22Rv1 (cell line): Measurements from ENCODE around the gene HEATR1.

Experiments used
- ZFX ChIP-seq: fragments of 450-650 bp; IDR thresholded peaks from 2 replicates; pipeline ENCODE4 v1.6.1; 2017; ENCODE audit warnings: antibody characterized with exemption, borderline replicate concordance
- TF ChIP-seq, protein P1 (sequence below): fragments of 450-650 bp; IDR thresholded peaks from 2 replicates; pipeline ENCODE4 v1.5.1; 2017; ENCODE audit warnings: mild to moderate bottlenecking

DNA sequence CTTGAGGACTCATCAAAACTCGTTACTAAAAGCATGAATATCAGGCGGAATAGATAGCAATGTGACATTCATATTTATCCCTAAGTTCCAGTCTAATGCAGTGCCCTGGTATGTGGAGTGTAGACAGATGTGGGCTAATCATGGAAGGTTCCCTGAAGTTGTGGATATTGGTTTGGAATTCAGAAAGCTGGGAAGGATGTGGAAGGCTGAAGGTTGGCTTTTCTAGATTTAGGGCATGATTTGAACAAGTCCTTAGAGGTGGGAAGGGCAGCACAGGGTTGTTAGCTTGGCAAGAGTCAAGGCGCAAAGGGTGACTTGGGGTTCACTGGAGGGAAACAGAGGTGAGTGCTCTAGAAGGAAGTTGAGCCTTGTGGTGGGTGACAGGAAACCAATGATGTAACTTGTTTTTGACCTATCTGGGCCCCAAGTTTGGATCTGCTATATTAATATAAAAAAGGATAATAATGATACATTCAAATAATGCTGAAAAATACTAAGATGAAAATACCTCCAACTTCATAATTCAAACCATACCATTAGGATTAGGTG is 58.6 kb downstream of the HEATR1 start:
- TF ChIP-seq, protein P1, sequence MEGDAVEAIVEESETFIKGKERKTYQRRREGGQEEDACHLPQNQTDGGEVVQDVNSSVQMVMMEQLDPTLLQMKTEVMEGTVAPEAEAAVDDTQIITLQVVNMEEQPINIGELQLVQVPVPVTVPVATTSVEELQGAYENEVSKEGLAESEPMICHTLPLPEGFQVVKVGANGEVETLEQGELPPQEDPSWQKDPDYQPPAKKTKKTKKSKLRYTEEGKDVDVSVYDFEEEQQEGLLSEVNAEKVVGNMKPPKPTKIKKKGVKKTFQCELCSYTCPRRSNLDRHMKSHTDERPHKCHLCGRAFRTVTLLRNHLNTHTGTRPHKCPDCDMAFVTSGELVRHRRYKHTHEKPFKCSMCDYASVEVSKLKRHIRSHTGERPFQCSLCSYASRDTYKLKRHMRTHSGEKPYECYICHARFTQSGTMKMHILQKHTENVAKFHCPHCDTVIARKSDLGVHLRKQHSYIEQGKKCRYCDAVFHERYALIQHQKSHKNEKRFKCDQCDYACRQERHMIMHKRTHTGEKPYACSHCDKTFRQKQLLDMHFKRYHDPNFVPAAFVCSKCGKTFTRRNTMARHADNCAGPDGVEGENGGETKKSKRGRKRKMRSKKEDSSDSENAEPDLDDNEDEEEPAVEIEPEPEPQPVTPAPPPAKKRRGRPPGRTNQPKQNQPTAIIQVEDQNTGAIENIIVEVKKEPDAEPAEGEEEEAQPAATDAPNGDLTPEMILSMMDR: no peak
- TF ChIP-seq ZFX: no peak
